Type B pancreatic cell (in vitro differentiated cells): ENCODE measurements around the gene HBEGF. TPM values are rescaled to one million over a fixed set of nuclear protein-coding genes. Genes with fewer than 3 reads are reported as not detected.

Experiments
- DNase-seq: peaks from one replicate; pipeline ENCODE4 v3.0.0; 2021; ENCODE audit warnings: mixed read lengths; ENCODE audit not compliant: unreplicated experiment; ENCODE audit errors: extremely low spot score
- H3K27ac Mint-ChIP-seq: 2 replicates; pipeline ENCODE4 v1.8.0; 2021; ENCODE audit warnings: mild to moderate bottlenecking, mixed read lengths
- H3K27me3 Mint-ChIP-seq: 2 replicates; pipeline ENCODE4 v1.8.0; 2021; ENCODE audit warnings: mixed read lengths
- H3K36me3 Mint-ChIP-seq: 2 replicates; pipeline ENCODE4 v1.8.0; 2021; ENCODE audit warnings: mixed read lengths
- H3K4me1 Mint-ChIP-seq: one replicate; pipeline ENCODE4 v1.8.0; 2021; ENCODE audit warnings: mixed read lengths; ENCODE audit not compliant: unreplicated experiment
- H3K4me3 Mint-ChIP-seq: 2 replicates; pipeline ENCODE4 v1.8.0; 2021; ENCODE audit warnings: mild to moderate bottlenecking, mixed read lengths
- H3K9me3 Mint-ChIP-seq: 2 replicates; pipeline ENCODE4 v1.8.0; 2021; ENCODE audit warnings: mixed read lengths
- CTCF ChIP-seq: fragments of 200-600 bp; sonication (generic); conservative IDR thresholded peaks from 2 replicates; pipeline ENCODE4 v1.5.0; 2021; ENCODE audit warnings: antibody characterized with exemption, mild to moderate bottlenecking
- total RNA-seq: library from RNA; stranded (reverse); gene quantifications from 2 replicates; pipeline ENCODE4 v1.2.1, GENCODE V29; 2021; ENCODE audit warnings: low replicate concordance

HBEGF gene
- total RNA-seq, 1 donor from 2014 or later, result 4.7 TPM

DNA sequence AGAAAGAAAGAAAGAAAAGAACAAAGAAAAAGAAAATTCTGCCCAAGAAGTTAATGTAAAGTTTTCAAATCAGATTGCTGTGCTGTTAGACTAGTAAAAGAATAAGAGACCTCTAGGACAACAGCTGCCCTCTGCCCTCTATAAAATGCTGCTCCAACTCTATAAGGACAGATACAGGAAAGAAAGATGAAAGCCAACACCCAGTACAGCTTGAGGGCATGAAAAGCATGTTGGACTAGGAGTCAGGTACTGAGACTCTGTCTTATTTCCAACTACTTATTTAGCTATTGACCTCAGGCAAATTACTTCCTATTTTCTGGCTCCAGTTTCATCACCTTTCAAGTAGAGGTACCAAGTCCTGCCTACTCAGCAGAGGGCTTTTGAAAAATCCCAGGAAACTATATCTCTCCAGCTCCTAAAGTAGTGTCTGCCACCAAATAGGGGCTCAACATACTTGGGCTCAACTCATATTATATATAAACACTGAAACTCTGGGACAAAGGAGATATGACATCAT lies 5.7 kb downstream of the HBEGF start:
- H3K4me3 Mint-ChIP-seq, result no peak overlapping the region
- peaks cover 17% of the 10 kb centered on the region for H3K4me1 Mint-ChIP-seq
- DNase-seq, result no peak
- peaks cover 25% of the 10 kb centered on the region for H3K27me3 Mint-ChIP-seq
- no peak for TF ChIP-seq CTCF
- H3K27ac Mint-ChIP-seq, result no peak overlapping the region
- H3K9me3 Mint-ChIP-seq, result no peaks in the 10 kb centered on the region
- no peaks in the 10 kb centered on the region for H3K36me3 Mint-ChIP-seq

DNA sequence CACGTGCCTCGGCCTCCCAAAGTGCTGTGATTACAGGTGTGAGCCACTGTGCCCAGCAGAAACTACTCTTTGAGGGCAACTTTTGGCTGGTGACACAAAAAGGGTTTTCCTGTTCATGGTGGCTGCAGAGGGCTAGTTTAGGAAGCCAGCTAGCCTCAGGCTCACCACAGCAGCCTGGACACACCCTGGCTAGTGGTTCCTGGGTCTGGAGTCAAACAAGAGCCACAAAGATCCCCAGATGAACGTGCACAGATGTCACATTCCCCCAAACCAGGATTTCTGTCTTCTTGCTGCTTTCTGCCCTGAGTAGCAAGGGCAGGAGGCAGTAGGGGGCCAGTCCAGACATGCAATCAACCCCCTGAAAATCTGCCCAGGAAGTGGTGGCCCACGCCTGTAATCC lies 6.8 kb downstream of the HBEGF start:
- H3K36me3 Mint-ChIP-seq, result no peaks in the 10 kb centered on the region
- no peak for DNase-seq
- no peaks in the 10 kb centered on the region for H3K9me3 Mint-ChIP-seq
- no peak overlapping the region for H3K27ac Mint-ChIP-seq
- H3K4me1 Mint-ChIP-seq, result peaks cover 13% of the 10 kb centered on the region
- H3K27me3 Mint-ChIP-seq, result peaks cover 14% of the 10 kb centered on the region
- H3K4me3 Mint-ChIP-seq, result no peak overlapping the region
- no peak for TF ChIP-seq CTCF

DNA sequence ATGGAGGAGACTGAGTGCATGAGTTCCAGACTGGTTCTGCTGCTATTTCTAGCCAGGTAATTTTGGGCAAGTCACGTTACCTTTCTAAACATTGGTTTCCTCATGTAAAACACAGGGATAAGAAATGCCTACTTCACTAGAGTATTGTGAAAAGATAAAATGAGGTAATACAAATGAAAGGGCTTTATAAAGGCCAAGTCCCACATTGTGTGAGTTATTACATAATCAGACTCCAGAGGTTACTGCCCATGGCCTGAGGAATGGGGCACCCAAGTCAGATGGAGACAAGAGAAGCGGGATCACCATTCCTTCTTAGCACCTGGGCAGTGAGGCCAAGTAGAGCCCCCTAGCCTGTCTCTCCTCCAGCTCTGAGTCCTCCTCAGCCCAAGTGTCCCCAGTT lies 7.5 kb downstream of the HBEGF start:
- Mint-ChIP-seq H3K27me3 (peaks cover 9% of the 10 kb centered on the region), H3K9me3 (no peaks in the 10 kb centered on the region), H3K4me3 (no peak overlapping the region), H3K27ac (no peak overlapping the region), H3K4me1 (peaks cover 13% of the 10 kb centered on the region), H3K36me3 (peaks cover under 1% of the 10 kb centered on the region)
- TF ChIP-seq CTCF, result no peak
- DNase-seq, result no peak

DNA sequence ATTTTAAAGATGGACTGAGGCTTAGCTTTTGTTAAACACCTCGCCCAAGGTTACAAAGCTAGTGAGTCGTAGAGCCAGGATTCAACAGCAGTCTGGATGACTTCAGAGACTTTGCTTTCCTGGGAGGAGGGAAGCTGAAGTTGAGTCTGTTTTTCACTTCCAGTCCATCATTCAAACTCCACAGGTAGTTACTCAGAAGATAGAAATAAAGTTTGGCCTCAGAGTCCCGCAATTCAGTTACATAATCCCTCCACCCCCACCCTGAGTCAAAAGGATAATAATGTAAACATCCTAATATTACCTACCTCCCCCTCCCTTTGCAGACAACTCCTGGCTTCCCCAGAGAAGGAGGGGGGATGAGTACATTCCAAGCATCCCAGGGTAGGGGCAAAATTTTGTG lies 8.1 kb downstream of the HBEGF start:
- H3K4me1 Mint-ChIP-seq, result peaks cover 13% of the 10 kb centered on the region
- peaks cover 6% of the 10 kb centered on the region for H3K27me3 Mint-ChIP-seq
- DNase-seq, result no peak
- H3K36me3 Mint-ChIP-seq, result peaks cover 4% of the 10 kb centered on the region
- no peak overlapping the region for H3K27ac Mint-ChIP-seq
- H3K4me3 Mint-ChIP-seq, result no peak overlapping the region
- no peaks in the 10 kb centered on the region for H3K9me3 Mint-ChIP-seq
- TF ChIP-seq CTCF, result no peak

- H3K4me3 Mint-ChIP-seq, result no peak overlapping the region
- peaks cover 4% of the 10 kb centered on the region for H3K27me3 Mint-ChIP-seq
- H3K36me3 Mint-ChIP-seq, result peaks cover 4% of the 10 kb centered on the region
- DNase-seq, result no peak
- H3K4me1 Mint-ChIP-seq, result peaks cover 13% of the 10 kb centered on the region
- no peak for TF ChIP-seq CTCF
- no peak overlapping the region for H3K27ac Mint-ChIP-seq
- H3K9me3 Mint-ChIP-seq, result no peaks in the 10 kb centered on the region
Measured at GRCh38 chr5:140337880-140338279, 8.5 kb downstream of the HBEGF start.

DNA sequence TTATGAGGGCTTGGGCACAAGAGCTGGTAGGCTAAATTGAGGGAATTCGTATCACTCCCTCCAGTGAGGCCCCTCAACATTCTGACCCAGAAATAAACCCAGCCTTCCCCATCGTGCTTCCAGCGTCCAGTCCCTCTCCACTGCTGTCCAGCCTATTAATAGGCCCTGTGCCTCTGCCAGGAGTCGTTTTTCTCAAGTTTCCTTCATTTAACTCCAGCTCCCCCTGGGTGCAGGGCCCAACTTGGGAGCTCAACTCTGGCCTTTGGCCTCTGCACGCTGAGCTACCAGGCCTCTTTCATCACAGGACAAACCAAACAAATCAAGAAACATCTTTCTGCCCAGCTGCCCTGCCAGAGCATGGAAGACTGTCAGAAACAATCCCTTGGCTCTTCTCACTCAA lies 10.0 kb downstream of the HBEGF start:
- H3K36me3 Mint-ChIP-seq, result peaks cover 4% of the 10 kb centered on the region

More for the DNA sequence above, 10.0 kb downstream of the HBEGF start:
- peaks cover 13% of the 10 kb centered on the region for H3K4me1 Mint-ChIP-seq
- no peak for DNase-seq
- H3K27ac Mint-ChIP-seq, result no peak overlapping the region
- H3K27me3 Mint-ChIP-seq, result no peaks in the 10 kb centered on the region
- H3K4me3 Mint-ChIP-seq, result no peak overlapping the region
- no peaks in the 10 kb centered on the region for H3K9me3 Mint-ChIP-seq
- no peak for TF ChIP-seq CTCF
